ENCODE data around the gene PTPRM.

The PTPRM gene

GRCh38 chr18:8167673-8168072, 600.6 kb downstream of the PTPRM start:
- Histone ChIP-seq H3K4me3 (ENCODE audit: low read depth in 1 of 2, low read length in 2 of 2) (no peak overlapping the region), H3K9me3 (ENCODE audit: insufficient read depth, low read length, severe bottlenecking) (no peaks in the 10 kb centered on the region), H3K4me2 (ENCODE audit: insufficient read depth, low read length) (no peak overlapping the region), H3K79me2 (ENCODE audit: insufficient read depth, low read length) (no peaks in the 10 kb centered on the region), H3K36me3 (ENCODE audit: insufficient read depth, low read length) (no peaks in the 10 kb centered on the region), H2AFZ (ENCODE audit: low read depth, low read length) (no peak overlapping the region), H4K20me1 (ENCODE audit: insufficient read depth, low read length) (no peaks in the 10 kb centered on the region), H3K27ac (ENCODE audit: low read length) (no peak overlapping the region), H3K27me3 (ENCODE audit: insufficient read depth, low read length, poor library complexity) (no peaks in the 10 kb centered on the region), H3K9ac (ENCODE audit: low read depth, low read length) (no peak overlapping the region), H3K4me1 (ENCODE audit: insufficient read depth, low read length) (no peaks in the 10 kb centered on the region)
- TF ChIP-seq CTCF (IDR thresholded peaks at IDR 0.05; ENCODE audit: borderline replicate concordance, extremely low read depth, low read length, poor library complexity, severe bottlenecking) (no peak), EZH2 (IDR thresholded peaks at IDR 0.05; ENCODE audit: borderline replicate concordance, low read depth, low read length, severe bottlenecking) (no peak)
- no peak for ATAC-seq (ENCODE audit: insufficient read depth, low read depth)
- no peak for DNase-seq

- H3K27me3 ChIP-seq (ENCODE audit: insufficient read depth, low read length, poor library complexity), result no peaks in the 10 kb centered on the region
- H3K27ac ChIP-seq (ENCODE audit: low read length), result no peak overlapping the region
- H4K20me1 ChIP-seq (ENCODE audit: insufficient read depth, low read length), result no peaks in the 10 kb centered on the region
- DNase-seq (no peak), ATAC-seq (ENCODE audit: insufficient read depth, low read depth) (no peak)
- H3K9me3 ChIP-seq (ENCODE audit: insufficient read depth, low read length, severe bottlenecking), result no peaks in the 10 kb centered on the region
- no peak overlapping the region for H2AFZ ChIP-seq (ENCODE audit: low read depth, low read length)
- TF ChIP-seq CTCF (IDR thresholded peaks at IDR 0.05; ENCODE audit: borderline replicate concordance, extremely low read depth, low read length, poor library complexity, severe bottlenecking) (no peak), EZH2 (IDR thresholded peaks at IDR 0.05; ENCODE audit: borderline replicate concordance, low read depth, low read length, severe bottlenecking) (no peak)
- no peaks in the 10 kb centered on the region for H3K79me2 ChIP-seq (ENCODE audit: insufficient read depth, low read length)
- H3K36me3 ChIP-seq (ENCODE audit: insufficient read depth, low read length), result no peaks in the 10 kb centered on the region
- no peak overlapping the region for H3K4me3 ChIP-seq (ENCODE audit: low read depth in 1 of 2, low read length in 2 of 2)
- no peaks in the 10 kb centered on the region for H3K4me1 ChIP-seq (ENCODE audit: insufficient read depth, low read length)
- no peak overlapping the region for H3K9ac ChIP-seq (ENCODE audit: low read depth, low read length)
- H3K4me2 ChIP-seq (ENCODE audit: insufficient read depth, low read length), result no peak overlapping the region
Measured at GRCh38 chr18:8169722-8170121, 602.6 kb downstream of the PTPRM start.

GRCh38 chr18:8174771-8175170, 607.7 kb downstream of the PTPRM start:
- TF ChIP-seq EZH2 (IDR thresholded peaks at IDR 0.05; ENCODE audit: borderline replicate concordance, low read depth, low read length, severe bottlenecking), result no peak
- TF ChIP-seq CTCF (IDR thresholded peaks at IDR 0.05; ENCODE audit: borderline replicate concordance, extremely low read depth, low read length, poor library complexity, severe bottlenecking), result no peak
- Histone ChIP-seq H3K79me2 (ENCODE audit: insufficient read depth, low read length) (no peaks in the 10 kb centered on the region), H2AFZ (ENCODE audit: low read depth, low read length) (no peak overlapping the region), H3K9me3 (ENCODE audit: insufficient read depth, low read length, severe bottlenecking) (no peaks in the 10 kb centered on the region), H3K36me3 (ENCODE audit: insufficient read depth, low read length) (no peaks in the 10 kb centered on the region), H3K4me2 (ENCODE audit: insufficient read depth, low read length) (no peak overlapping the region), H4K20me1 (ENCODE audit: insufficient read depth, low read length) (no peaks in the 10 kb centered on the region), H3K9ac (ENCODE audit: low read depth, low read length) (no peak overlapping the region), H3K4me1 (ENCODE audit: insufficient read depth, low read length) (no peaks in the 10 kb centered on the region), H3K27ac (ENCODE audit: low read length) (no peak overlapping the region), H3K4me3 (ENCODE audit: low read depth in 1 of 2, low read length in 2 of 2) (no peak overlapping the region), H3K27me3 (ENCODE audit: insufficient read depth, low read length, poor library complexity) (no peaks in the 10 kb centered on the region)
- DNase-seq, result no peak
- no peak for ATAC-seq (ENCODE audit: insufficient read depth, low read depth)

GRCh38 chr18:8175501-8176061, 608.5 kb downstream of the PTPRM start:
- ATAC-seq (ENCODE audit: insufficient read depth, low read depth), result no peak

More at GRCh38 chr18:8175501-8176061, 608.5 kb downstream of the PTPRM start:
- Histone ChIP-seq H2AFZ (ENCODE audit: low read depth, low read length) (no peak overlapping the region), H3K4me2 (ENCODE audit: insufficient read depth, low read length) (no peak overlapping the region), H3K27ac (ENCODE audit: low read length) (no peak overlapping the region), H3K4me3 (ENCODE audit: low read depth in 1 of 2, low read length in 2 of 2) (no peak overlapping the region), H3K36me3 (ENCODE audit: insufficient read depth, low read length) (no peaks in the 10 kb centered on the region), H3K27me3 (ENCODE audit: insufficient read depth, low read length, poor library complexity) (no peaks in the 10 kb centered on the region), H3K4me1 (ENCODE audit: insufficient read depth, low read length) (no peaks in the 10 kb centered on the region), H3K9me3 (ENCODE audit: insufficient read depth, low read length, severe bottlenecking) (no peaks in the 10 kb centered on the region), H4K20me1 (ENCODE audit: insufficient read depth, low read length) (no peaks in the 10 kb centered on the region), H3K79me2 (ENCODE audit: insufficient read depth, low read length) (no peaks in the 10 kb centered on the region), H3K9ac (ENCODE audit: low read depth, low read length) (no peak overlapping the region)
- DNase-seq, result no peak
- TF ChIP-seq EZH2 (IDR thresholded peaks at IDR 0.05; ENCODE audit: borderline replicate concordance, low read depth, low read length, severe bottlenecking) (no peak), CTCF (IDR thresholded peaks at IDR 0.05; ENCODE audit: borderline replicate concordance, extremely low read depth, low read length, poor library complexity, severe bottlenecking) (no peak)

Measured in DND-41 (cell line).